Measurements from ENCODE around the gene ATOH8.
A peak's percentile ranks its signal among the peaks of the same experiment; 100 is the strongest.
"Not testable (repeated sequence)": the region's sequence is repeated elsewhere in the genome, so short reads cannot be mapped to it uniquely, and the experiment has no call there.

ATOH8 gene

GRCh38 chr2:85753525-85754312 is at the start of gene ATOH8:
ATOH8 (plus strand) TSS chr2:85753991; CDS start chr2:85754190, 199 bp downstream.
- DNase-seq, result peak; percentile 59

DNA sequence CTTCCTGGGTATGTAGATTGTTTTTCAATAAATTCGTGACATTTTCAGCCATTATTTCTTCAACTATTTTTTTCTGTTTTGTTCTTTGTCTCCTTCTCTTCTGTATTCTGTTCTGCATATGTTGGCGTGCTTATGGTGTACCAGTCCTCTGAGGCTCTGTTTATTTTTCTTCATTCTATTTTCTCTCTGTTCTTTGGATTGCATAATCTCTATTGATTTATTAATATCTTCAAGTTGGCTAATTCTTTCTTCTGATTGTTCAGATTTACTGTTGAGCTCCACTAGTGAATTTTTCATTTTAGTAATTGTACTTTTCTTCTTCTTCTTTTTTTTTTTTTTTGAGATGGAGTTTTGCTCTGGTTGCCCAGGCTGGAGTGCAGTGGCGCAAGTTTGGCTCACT is 49.8 kb upstream of the ATOH8 start:
- DNase-seq, result no peak

- DNase-seq, result no peak
Measured at GRCh38 chr2:85704800-85705679, 48.8 kb upstream of the ATOH8 start.

DNA sequence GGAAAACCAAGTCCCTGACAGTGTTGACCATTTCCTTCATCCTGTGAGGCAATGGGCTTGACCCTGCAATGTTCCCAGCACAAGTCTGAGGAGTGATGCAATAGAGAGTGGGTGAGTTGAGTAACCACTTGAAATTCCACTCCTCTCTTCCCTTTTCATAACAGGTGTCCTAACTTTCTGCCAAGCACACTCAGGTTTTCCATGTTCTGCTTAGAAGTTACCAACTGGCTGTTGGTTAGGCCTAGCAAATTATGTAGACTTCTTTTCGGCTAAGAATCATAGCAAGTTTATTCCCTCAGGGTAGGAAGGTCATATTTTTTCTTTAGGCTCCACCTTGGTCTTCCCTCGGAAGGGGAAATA is 48.1 kb upstream of the ATOH8 start:
- DNase-seq, result no peak

DNA sequence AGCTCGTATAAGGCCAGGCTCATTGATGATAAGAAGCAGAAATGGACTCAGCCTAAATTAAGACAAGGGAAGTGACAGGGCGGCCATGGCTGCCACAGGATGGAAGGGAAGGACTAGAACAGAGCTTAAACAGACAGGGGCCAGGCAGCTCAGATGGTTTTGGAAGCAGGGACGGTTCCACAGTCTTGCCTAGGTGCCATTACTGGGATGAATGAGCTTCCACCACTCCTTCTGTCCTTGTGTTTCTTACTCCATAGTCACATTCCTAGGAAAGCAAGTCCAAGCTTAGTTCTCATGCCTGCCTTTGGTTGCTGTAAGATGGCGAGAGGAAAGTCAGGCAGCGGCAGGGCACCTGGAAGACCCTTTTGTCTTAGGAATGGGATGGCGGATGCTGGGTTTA is 47.7 kb upstream of the ATOH8 start:
- no peak for DNase-seq

- no peak for DNase-seq
Measured at GRCh38 chr2:85706599-85707296, 47.0 kb upstream of the ATOH8 start.

- DNase-seq, result peak; percentile 86
Measured at GRCh38 chr2:85707304-85707703, 46.5 kb upstream of the ATOH8 start.

GRCh38 chr2:85708641-85709040 is 45.1 kb upstream of the ATOH8 start:
- DNase-seq, result no peak

DNA sequence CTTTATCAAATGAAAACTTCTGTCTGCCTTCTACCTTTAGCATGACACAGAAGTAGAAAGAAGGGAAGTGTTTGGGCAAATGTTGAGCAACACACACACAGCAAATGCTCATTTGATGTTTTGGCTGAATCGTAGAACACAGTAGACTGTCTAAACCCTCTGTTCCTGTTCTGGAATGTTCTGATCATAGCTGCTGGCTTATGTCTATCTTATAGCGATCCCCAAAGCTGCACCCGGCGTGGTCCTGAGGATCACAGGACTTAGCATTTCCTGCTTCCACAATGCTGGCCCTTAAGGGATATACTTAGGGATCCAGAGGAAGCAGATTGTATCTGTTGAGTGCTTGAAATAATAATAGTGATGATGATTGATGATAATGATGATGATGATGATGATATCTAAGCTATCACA is 44.4 kb upstream of the ATOH8 start:
- no peak for DNase-seq

DNA sequence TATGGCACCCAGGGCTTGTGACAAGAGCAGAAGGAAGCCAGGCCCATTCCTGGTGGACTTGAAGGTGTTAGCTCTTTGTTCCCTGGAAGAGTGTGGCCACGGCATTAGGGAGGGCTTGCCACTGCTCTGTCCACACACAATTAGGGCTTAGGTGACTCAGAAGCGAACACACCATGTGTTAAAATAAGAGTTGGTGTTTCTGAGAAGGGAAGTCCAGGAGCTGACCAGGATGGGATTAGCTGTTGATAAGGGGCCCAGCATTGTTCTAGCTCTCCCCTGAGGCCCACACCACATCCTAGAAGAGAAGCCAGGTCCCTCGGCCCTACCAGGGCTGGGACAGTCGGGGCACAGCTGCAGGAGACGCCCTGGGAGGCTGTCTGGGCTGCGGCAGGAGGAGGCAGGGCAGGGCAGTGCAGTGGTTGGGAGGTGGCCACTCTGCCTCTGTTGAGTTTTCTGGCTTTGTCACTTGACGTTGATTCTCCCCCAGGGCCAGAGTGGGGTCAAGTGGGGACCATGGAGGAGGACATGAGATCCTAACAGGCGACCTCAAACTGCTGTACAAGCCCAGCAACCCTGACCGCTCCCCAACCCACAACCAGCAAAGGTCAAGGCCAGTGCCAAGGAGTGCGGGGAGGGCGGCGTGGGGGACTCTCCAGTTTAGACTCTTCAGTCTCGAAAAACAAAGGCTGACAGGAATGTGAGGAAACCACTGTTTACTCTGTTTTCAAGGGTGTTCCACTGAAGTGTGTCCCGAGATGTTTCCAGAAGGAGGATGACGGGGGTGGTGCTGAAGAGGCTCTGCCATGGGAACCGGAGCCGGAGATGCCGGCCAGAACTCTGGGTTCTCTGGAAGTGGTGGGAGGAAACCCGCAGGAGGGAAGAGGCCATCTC is 42.9 kb upstream of the ATOH8 start:
- DNase-seq, result no peak

- no peak for DNase-seq
Measured at GRCh38 chr2:85711578-85712060, 42.2 kb upstream of the ATOH8 start.

- DNase-seq, result no peak
Measured at GRCh38 chr2:85712336-85712735, 41.5 kb upstream of the ATOH8 start.

DNA sequence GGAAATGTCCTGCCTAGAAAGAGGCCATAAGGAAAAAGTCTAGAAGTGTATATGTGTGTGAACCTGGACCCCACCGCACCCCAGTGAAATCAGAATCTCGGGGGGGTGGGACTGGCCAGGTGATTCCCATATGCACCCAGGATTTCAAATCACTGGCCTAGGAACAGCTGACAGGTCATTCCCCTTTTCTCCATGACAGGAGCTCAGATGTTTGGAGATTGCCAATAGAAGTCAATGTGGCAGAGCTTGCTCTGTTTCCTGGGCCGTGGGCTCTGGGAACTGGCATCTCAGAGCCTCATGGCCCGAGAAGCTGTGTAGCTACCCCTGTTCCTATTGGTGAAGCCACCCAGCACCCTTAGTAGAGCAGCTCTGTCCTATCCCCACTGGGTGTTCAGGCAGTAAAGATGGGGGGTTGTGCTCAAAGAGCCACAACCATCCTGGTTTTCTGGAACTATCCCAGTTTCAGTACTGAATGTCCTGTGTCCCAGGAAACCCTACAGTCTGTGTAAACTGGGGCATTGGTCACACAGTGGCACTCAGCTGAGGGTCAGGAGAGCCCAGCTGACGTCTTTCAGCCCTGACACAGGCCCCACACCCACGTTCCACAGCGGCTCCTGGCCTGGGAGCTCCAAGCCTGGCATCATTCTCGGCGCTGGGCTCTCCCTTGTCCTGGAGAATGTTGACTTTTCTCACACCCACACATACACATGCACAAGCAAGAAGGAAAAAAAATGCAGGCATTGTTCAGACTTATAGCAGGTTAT is 40.8 kb upstream of the ATOH8 start:
- DNase-seq, result no peak

- no peak for DNase-seq
Measured at GRCh38 chr2:85713836-85714235, 40.0 kb upstream of the ATOH8 start.

- DNase-seq, result not testable (repeated sequence)
Measured at GRCh38 chr2:85714421-85714820, 39.4 kb upstream of the ATOH8 start.

DNA sequence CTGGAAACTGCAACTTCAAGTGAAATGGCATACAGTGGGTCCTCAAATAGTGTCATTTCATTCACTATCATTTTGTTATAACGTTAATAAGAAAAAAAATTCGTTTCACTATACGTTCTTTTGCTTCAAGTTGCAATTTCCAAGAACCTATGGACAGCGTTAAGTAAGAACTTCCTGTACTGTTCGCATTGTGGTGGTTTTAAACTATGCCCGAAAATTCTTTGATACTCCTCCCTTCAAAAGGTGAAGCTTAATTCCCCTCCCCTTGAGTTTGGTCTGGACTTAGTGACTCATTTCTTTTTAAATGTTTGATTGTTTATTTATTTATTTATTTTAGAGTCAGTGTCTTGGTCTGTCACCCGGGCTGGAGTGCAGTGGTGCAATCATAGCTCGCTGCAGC is 39.0 kb upstream of the ATOH8 start:
- DNase-seq, result no peak

GRCh38 chr2:85716346-85716914 is 37.4 kb upstream of the ATOH8 start:
- DNase-seq, result no peak

- DNase-seq, result no peak
Measured at GRCh38 chr2:85717308-85718008, 36.3 kb upstream of the ATOH8 start.

- no peak for DNase-seq
Measured at GRCh38 chr2:85718009-85718391, 35.8 kb upstream of the ATOH8 start.

GRCh38 chr2:85718885-85719492 is 34.8 kb upstream of the ATOH8 start:
- DNase-seq, result no peak

All from NCI-H1694 treated with DMSO at 0.1 percent for 48 hours (cell line).